Measurements from ENCODE around the gene CAMSAP2.

DNA sequence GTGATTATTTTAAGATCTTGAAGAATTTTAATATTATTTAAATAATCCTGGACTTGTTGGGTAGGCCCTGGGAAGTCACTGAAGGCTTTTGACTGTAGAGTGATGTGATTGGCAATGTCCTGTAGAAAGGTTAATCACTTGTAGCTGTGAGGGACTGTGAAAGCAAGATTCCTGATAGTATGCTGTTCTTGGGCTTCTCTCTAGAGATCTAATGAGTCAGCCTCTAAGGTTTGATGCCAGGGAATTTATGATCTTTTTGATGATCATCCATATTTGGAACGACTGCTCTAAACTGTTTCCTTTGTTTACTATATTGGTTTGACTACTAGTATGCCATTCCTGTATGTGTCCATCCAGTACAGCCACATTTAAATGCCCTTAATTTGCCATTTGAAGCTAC, 56.5 kb downstream of the CAMSAP2 start:
- TF ChIP-seq, protein P1, sequence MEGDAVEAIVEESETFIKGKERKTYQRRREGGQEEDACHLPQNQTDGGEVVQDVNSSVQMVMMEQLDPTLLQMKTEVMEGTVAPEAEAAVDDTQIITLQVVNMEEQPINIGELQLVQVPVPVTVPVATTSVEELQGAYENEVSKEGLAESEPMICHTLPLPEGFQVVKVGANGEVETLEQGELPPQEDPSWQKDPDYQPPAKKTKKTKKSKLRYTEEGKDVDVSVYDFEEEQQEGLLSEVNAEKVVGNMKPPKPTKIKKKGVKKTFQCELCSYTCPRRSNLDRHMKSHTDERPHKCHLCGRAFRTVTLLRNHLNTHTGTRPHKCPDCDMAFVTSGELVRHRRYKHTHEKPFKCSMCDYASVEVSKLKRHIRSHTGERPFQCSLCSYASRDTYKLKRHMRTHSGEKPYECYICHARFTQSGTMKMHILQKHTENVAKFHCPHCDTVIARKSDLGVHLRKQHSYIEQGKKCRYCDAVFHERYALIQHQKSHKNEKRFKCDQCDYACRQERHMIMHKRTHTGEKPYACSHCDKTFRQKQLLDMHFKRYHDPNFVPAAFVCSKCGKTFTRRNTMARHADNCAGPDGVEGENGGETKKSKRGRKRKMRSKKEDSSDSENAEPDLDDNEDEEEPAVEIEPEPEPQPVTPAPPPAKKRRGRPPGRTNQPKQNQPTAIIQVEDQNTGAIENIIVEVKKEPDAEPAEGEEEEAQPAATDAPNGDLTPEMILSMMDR (IDR thresholded peaks at IDR 0.05): no peak
- no peak for TF ChIP-seq POLR2A (IDR thresholded peaks at IDR 0.05)
